Hippocampal formation (tissue), 2 donors: ENCODE results near the gene TOMM7.
"Not testable (repeated sequence)": the region's sequence is repeated elsewhere in the genome, so short reads cannot be mapped to it uniquely, and the experiment has no call there.

Experiments used
- DNase-seq, 2 donors: peaks; one replicate each; lab custom pipeline; 2025; lab: John Stamatoyannopoulos, UW

TOMM7 gene

DNA sequence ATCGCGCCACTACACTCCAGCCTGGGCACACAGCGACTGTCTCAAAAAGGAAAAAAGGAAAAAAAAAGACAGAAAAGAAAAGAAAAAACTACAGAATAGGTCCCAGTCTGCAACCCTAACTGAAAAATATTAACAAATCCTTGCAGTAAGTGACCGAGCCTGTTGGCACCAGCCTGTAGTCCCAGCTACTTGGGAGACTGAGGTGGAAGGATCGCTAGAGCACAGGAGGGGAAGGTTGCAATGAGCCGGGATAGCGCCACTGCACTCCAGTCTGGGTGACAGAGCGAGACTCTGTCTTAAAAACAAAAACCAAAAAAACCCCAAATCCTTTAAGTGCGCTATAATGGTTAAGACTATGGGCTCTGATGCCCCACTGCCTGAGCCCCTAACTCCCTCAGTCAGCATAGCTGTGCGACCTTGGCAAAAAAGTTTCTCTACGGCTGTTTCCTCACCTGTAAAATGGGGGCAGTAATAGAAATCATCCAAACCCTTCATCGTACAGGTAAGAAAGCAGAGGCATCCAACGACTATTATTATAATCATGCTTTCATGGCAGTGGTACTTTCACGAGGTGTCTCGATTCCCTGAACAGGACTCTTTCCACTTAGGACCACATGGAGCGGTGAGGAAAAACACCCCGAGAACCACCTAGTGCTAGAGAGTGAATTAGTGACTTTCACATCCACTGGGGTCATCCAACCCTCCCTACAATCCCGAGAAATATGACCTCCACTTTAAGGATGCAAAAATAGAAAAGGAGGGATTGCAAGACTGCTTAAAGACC, 755 bp downstream of the TOMM7 start:
- no peak for DNase-seq

DNA sequence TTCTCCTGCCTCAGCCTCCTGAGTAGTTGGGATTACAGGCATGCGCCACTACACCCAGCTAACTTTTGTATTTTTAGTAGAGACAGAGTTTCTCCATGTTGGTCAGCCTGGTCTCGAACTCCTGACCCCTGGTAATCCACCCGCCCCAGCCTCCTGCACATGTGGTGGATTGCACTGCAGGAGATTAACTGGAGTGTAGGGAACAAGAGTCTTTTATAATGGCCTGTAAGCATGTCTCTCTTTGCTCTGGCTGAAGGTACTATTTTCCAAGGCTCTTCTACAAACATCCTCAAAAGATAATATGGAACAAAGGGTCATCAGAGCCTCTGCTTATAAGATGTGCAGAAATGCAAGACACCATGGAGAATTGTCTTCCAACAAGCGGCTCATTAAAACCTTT, 3.2 kb downstream of the TOMM7 start:
- no peak for DNase-seq

DNA sequence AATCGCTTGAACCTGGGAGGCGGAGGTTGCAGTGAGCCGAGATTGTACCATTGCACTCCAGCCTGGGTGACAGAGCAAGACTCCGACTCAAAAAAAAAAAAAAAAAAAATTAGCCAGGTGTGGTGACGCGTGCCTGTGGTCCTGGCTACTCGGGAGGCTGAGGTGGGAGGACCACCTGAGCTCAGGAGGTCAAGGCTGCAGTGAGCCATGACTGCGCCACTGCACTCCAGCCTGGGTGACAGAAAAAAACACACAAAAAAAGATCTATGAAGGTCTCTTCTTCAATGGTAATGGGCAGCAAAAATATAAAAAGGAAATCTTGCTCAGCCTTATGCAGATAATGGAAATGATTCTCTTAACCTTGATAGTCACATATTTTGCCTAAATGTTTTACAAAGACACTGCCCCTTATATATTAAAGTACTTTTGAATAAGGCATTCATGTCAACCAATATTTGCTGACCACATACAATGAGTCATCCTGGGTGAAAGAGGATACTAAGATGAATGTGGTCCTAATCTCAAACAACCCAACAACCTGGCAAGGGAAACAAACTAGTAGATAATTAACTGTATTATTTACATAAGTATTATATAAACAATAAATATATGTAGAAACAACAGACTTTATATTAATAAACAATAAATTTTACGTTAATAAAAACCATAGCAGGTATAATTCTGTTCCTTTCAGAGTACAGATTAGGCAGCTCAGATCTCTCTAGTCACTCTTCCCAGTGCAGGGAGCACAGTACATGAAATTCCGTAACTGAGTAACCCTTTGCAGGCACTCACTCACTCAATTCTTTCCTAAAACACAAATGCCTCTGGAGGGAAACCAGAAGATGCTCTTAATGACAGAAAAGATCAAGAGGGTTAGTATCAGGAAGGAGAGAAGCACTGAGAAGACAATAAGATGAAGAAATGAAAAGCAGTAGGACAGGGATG, 8.1 kb downstream of the TOMM7 start:
- DNase-seq = no peak

DNA sequence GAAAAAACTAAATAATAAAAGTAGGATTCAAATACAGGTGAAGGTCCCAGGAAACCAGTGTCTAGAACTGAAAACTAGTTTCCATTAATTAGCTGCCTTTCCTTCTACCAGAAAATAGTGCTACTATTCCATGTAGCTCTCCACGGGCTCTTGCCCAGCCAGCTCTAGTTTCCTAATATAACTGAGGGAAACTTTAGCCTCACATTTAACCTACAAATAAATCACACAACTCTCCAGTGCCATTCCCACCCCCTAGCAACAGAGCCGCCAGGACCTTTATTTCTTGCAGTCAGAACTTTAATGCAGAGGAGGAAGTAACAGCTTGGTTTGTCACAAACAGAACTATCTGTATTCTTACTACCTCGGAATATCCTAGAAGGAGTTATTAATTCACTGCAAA, 10.3 kb downstream of the TOMM7 start:
- no peak for DNase-seq

DNA sequence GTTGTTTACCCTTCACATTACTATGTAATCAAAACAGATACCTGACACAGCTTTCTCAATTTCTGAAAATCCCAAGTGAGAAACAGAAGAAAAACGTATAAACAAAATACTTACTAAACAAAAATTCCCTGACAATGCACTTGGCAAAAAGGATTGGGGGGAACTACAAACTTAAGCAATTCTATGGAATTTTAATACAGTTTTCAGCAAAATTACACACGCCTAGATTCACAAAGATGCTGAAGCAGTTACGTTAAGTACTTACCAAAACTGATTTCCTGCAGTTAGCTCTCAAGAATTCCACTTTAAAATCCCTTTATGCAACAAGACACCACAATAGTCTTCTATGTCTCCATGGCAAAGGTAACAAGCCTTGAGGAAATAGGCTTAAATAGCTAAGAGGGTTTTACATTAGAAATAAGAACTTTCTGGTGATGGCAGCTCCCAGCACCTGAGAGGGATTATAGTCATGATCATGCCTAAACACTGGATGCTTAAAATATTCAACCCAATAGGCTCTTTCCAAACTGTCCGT, 10.8 kb downstream of the TOMM7 start:
- no peak for DNase-seq

DNA sequence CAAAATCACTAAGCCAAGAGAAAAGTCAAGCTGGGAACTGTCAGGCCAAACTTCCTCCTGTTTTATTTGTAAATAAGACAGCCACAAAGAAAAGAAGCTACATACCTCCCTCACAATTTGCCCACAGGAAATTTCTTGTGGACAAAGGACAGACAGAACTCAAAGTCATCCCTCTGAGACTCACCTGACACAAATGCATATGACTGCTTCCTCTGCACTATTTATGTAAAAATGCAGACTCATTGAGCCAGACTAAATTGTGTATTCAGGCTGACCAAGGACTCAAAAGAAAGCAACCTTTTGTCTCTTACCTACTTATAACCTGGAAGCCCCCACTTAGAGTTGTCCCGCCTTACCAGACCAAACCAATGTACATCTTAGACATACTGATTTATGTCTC, 11.8 kb downstream of the TOMM7 start:
- no peak for DNase-seq

DNA sequence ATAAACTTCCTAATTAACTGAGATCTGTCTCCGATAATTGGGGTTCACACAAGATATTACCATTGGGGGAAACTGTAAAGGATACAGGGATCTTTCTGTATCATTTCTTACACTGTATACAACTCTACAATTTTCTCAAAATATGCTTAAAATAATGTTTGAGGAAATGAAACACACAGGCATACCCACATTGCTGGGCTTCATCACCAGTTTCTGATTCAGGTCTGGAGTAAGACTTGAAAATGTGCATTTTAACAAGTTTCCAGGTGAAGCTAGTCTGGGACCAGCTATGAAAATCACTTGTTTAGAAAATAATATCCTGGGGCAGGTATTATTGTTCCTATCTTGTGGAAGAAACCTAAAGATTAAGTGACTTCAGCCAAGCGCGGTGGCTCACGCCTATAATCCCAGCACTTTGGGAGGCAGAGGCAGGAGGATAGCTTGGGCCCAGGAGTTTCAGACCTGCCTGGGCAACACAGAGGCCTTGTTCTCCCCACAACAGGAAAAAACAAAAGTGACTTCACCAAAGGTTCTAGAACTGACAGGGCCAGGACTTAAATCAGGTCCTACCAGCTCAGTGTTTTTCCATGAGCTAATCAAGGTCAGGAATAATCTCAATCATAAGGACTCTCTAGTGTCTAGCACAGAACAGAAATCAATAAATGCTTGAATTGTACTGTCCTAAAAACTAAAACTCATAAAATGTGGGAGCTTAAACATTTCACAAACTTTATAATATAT, 12.6 kb downstream of the TOMM7 start:
- DNase-seq = no peak

DNA sequence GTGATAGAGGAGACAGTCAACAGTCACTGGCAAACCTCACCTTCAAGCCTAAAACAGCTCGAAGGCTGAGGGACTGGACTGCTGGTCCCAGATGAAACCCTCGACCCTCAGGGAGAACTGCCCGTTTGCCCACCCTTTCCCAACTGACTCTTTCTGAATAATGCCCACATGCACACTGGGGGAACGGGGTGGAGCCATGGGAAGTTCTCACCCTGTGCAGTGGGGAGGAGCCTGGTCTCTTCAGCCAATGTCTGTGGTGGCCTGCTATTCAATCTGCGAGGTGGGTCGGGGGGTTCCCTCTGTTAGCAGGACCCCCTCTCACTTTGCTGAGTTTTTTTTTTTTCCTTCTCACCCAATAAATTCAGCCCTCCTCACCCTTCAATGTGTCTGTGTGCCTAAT, 14.5 kb downstream of the TOMM7 start:
- no peak for DNase-seq

DNA sequence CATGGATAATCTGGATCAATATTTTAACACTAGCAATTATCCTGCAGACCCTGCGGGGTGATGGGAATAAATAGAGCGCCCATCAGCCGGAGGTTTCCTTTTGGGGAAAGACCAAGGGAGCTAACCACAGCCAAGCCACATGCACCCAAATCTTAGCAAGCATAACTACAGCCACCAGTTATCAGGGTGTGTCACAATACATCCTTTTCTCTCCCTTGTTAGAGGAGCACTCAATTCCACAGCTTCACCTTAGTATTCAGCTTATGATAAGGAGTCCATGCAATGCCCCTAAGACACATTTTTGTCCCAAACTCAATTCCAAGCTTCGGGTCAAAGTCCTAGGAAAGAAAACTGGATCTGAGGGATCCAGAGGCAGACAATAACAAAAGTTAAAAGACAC, 15.9 kb downstream of the TOMM7 start:
- no peak for DNase-seq

DNA sequence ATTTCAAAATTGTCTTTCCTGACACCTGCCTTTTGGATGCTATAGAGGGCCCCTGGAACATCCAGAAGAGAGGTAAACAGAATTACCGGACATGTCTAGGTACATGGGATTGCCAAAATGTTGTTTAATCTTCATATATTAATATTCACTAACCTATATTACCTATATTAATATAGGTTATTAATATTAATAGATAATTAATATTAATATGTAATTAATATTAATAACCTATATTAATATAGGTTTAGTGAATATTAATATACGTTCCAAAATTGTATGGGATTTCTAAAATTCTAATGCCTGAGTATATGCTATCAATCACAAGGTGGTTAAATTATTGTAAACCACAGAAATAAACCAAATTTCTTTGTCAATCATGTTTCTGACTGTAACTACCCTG, 17.4 kb downstream of the TOMM7 start:
- DNase-seq = no peak

DNA sequence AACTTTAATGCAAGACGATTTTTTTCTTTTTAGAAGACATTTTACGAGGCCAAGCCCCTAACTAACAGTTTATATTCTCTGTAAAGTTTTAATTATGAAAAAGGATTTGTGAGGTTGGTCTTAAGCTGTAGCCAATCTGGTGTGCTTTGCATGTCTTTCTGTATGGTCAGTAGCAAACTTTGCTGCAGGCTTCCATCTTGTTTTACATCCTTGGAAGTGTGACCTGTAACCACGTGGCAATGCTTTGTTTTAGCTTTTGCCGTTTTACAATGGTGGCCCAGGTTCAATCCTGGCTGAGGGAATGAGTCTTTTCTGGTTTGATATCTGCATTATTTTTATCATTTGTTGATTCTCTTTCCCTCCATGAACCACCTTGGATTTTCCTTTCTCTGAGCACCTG, 19.8 kb downstream of the TOMM7 start:
- DNase-seq = not testable (repeated sequence)

DNA sequence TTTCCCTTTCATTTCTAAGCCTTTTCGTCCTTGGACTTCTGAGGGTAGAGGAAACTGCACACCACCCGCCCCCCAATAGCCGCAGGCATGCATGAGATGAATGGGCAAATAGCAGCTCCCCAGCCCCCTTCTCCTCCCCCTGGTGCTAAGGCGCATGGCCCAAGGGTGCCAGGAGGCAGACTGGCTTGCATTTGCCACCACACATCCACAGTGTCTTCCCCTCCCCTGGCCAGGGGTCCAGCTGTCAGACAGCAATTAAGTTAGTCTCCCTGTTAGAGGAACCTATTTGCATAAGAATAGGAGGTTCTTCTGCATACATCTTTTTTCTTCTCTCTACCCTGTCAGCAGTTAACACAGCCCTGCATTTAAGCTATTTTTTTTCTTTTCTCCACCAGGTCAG, 20.2 kb downstream of the TOMM7 start:
- no peak for DNase-seq

DNA sequence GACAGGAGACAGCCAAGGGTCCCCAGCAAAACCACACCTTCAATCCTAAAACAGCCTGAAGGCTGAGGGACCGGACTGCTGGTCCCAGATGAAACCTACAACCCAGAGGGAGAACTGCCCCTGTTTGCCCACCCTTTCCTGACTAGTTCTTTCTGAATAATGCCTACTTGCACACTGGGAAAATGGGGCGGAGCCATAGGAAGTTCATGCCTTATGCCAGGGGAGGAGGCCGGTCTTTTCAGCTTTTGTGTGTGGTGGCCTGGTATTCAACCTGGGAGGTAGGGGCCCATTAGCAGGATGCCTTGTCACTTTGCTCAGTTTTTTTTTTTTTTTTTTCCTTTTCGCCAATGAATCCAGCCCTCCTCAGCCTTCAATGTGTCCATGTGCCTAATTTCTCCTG, 20.7 kb downstream of the TOMM7 start:
- DNase-seq = no peak

DNA sequence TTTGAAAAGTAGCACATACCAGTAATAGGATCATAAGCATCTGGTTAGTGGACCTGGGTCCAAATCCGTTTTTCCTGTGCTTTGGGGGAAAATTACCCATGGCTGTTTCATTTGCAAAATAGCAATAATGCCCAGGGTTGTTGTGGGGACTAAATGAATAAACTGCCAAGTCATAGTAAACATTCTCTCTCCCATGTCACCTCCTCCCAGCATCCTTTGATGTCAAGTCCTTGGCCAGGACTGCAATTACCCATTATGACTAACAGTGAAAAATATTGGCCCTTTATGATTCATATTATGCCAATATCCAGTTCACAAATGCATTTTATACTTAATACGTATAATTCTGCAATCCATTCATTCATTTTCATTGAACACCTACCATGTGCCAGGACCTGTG, 23.0 kb downstream of the TOMM7 start:
- DNase-seq = no peak

DNA sequence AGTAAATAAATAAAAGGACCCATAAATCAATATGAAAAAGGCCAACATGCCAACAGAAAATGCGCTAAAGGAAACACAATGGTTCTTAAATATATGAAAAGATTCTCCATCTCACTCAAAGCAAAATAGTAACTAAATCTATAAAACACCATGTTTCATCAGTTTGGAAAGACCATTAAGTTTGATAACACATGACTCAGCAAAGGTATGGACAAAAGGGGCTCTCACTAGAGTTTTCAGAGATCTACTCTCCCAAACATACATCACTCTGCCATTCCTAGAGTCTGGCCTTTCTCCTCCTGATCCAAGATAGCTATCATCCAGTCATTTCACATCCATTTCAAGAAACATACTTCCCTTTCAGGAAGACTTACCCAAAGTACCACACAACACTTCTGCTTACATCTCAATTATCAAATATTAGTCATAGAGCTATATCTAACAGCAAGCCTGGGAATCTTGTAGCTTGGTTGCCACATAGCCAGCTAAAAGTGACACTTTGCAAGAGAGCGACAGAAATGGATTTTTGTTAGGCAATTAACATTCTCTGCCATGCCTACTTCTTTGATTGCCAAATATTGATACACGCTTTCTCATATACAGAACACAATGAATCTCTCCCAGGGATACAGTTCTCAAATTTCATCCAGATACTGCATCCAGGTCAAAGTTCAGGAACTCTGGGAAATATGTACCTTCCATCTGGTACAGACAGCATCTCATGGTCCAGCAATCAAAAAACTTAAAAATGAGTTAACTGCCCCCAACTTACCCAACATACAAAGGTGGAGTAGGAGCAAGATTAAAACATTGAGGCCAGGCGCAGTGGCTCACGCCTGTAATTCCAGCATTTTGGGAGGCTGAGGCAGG, 28.8 kb downstream of the TOMM7 start:
- DNase-seq = no peak

DNA sequence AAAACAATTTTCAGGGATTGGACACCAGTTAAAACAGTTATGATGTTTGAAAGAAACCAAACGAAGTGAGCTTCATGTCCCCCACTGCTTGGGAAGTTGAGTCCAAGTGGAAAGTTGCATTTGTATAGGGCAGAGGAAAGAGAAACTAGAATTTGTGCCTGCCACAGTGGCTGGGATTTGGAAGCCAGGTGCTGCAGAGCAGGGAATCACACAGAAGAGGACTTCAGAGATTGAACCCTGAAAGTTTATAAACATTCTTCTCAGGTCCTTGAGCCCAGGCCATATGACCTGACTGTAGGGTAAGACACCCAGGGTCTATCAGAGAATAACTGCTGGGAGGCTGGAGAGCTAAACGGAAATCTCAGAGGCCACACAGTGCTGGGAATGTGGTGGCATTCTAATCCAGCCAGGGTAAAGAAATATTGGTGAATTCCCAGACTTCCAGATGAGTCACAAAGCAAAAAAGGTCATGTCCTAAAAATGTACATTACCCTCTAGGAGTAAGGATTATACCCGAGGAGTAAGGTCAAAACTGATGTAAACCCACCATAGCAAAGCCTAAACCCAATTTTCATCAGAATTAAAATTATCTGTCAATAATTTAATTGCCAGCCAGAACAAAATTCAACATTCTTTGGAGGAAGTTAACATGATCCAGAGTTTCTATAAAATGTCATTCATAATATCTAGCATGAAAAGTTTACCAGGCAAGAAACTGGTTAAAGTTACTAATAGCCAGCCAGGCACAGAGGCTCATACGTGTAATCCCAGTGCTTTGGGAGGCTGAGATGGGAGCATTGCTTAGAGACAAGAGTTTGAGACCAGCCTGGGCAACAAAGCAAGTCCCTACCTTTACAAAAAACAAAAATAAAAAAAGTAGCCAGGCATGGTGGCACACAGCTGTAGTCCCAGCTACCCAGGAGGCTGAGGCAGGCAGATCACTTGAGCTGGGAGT, 31.2 kb downstream of the TOMM7 start:
- no peak for DNase-seq

DNA sequence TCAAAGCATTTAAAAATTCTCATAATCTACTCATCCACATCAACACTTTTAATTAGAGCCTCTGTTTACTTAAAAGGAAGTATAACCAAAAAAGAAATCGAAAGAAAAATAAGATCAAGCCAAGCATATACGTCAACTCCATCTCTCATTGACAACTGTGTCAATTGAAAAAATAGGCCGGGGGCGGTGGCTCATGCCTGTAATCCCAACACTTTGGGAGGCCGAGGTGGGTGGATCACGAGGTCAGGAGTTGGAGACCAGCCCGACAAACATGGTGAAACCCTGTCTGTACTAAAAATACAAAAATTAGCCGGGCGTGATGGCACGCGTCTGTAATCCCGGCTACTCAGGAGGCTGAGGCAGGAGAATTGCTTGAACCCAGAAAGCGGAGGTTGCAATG, 32.0 kb downstream of the TOMM7 start:
- DNase-seq = not testable (repeated sequence)

DNA sequence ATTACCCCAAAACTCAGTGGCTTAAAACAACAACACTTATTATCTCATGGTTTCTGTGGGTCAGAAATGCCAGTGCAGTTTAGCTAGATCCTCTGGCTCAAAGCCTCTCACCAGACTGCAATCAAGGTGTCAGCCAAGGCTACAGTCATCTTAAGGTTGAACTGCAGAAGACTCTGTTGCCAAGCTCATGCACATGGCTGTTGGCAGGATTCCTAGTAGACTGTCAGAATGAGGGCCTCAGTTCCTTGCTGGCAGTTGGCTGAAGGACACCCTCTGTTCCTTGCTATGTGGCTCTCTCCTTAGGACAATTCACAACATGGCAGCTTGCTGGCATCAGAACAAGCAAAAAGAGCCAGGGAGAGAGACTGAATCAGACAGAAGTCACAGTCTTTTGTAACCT, 34.7 kb downstream of the TOMM7 start:
- no peak for DNase-seq

DNA sequence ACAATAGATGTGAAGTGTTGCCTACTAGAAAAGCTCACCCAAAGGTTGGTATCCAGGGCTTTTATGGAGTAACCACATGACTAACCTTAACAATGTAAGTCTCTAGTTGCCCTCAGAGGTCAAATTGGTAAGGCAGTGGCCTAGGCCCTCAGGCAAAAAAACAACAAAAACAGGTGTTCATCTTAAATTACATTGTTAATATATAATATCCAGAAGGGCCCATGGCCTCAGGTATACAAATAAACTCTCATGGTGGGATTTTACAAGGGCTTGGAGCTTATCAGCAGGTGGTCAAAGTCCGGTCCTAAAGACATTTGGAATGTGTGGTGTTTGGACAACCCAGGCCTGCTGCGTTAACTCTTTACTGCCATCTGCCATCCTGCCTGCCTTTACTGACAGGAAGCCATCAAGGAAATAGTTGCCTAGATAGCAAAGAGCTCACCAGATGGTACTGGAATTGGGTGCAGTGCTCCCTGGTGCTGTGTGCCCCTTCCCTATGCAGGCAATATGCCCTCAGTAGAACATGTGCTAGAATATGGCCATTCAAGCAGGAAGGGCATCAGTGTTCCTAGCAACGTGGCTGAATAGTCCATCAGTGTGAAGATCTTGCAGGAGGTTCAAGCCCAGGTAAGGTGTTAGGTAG, 36.2 kb downstream of the TOMM7 start:
- DNase-seq = no peak

DNA sequence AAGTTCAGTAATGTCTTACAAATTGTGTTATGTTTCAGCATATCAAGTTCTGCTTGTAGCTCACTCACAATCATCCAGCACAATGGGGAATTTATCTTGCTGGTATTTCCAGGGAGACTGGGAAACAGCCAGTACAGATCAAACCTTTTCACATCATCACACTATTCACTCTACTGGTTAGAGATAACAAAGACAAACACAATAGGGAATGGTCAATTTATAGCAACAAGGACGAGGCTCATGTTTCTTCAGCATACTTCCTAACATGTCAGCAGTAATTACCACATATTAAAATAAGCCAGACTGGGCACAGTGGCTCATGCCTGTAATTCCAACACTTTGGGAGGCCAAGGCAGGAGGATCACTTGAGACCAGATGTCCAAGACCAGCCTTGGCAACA, 38.3 kb downstream of the TOMM7 start:
- DNase-seq = no peak
